Testis (tissue), 3 donors: ENCODE results near the gene MEF2C. TPM values are rescaled to one million over a fixed set of nuclear protein-coding genes. Genes with fewer than 3 reads are reported as not detected.

ENCODE experiments used
- DNase-seq: peaks from one replicate; pipeline ENCODE4 v3.0.0-alpha.2; 2019
- H3K27ac ChIP-seq, 2 donors: fragments of 200-600 bp; sonication (generic); one replicate each; pipeline ENCODE4 v1.5.1; 2019
- H3K27me3 ChIP-seq: fragments of 200-600 bp; sonication (generic); one replicate; pipeline ENCODE4 v1.5.1; 2019
- H3K36me3 ChIP-seq: fragments of 200-600 bp; sonication (generic); one replicate; pipeline ENCODE4 v1.5.1; 2017; ENCODE audit warnings: low read depth; ENCODE audit errors: missing control alignments
- H3K4me1 ChIP-seq: fragments of 200-600 bp; sonication (generic); one replicate; pipeline ENCODE4 v1.5.1; 2019
- H3K4me3 ChIP-seq, 2 donors: fragments of 200-600 bp; sonication (generic); one replicate each; pipeline ENCODE4 v1.5.1; 2017 to 2019
- H3K9me3 ChIP-seq: fragments of 200-600 bp; sonication (generic); one replicate; pipeline ENCODE4 v1.5.1; 2017
- POLR2A ChIP-seq: fragments of 450-650 bp; IDR thresholded peaks from one replicate; pipeline ENCODE4 v1.6.1; 2017; ENCODE audit warnings: antibody characterized with exemption, mild to moderate bottlenecking, moderate library complexity
- WGBS, 2 donors: methylation state at CpG; one replicate each; pipeline ENCODE4 v1.1.5; 2018; 5-methylcytosine and 5-hydroxymethylcytosine counted together
- intact Hi-C: fragments of 100-400 bp; cut with DNase I; formaldehyde crosslinking; loops from one replicate; pipeline ENCODE4 v1.15.1; 2023; ENCODE audit warnings: low total_unique reads
- polyA plus RNA-seq: library from polyadenylated mRNA; stranded (reverse); fragments of 350-450 nt; fragmentation: Illumina TruSeq; extraction: RNeasy Lipid Tissue Mini Kit (QIAGEN cat#74804); gene quantifications from one replicate; pipeline ENCODE4 v1.2.3, GENCODE V29; 2014; ENCODE audit warnings: low read depth, low replicate concordance; ENCODE audit not compliant: insufficient read depth
- total RNA-seq, 2 donors: library from RNA; depleted of rRNA; stranded (reverse); fragments of >200 nt; gene quantifications; one replicate each; pipeline ENCODE4 v1.2.3, GENCODE V29; 2016
- TF ChIP-seq, protein P1 (sequence below), 3 experiments: fragments of 450-650 bp in 2 of 3; fragments of 200-600 bp in 1 of 3; sonication (generic) in 1 of 3; IDR thresholded peaks; one replicate each; pipeline ENCODE4 v1.5.1; 2016 to 2019; ENCODE audit warnings: antibody characterized with exemption in 3 of 3, mild to moderate bottlenecking in 2 of 3, moderate library complexity in 1 of 3

The MEF2C gene
- total and polyA plus RNA-seq, 3 donors from 2014 or later: 18.3 to 53.1 (median 19.9) TPM

DNA sequence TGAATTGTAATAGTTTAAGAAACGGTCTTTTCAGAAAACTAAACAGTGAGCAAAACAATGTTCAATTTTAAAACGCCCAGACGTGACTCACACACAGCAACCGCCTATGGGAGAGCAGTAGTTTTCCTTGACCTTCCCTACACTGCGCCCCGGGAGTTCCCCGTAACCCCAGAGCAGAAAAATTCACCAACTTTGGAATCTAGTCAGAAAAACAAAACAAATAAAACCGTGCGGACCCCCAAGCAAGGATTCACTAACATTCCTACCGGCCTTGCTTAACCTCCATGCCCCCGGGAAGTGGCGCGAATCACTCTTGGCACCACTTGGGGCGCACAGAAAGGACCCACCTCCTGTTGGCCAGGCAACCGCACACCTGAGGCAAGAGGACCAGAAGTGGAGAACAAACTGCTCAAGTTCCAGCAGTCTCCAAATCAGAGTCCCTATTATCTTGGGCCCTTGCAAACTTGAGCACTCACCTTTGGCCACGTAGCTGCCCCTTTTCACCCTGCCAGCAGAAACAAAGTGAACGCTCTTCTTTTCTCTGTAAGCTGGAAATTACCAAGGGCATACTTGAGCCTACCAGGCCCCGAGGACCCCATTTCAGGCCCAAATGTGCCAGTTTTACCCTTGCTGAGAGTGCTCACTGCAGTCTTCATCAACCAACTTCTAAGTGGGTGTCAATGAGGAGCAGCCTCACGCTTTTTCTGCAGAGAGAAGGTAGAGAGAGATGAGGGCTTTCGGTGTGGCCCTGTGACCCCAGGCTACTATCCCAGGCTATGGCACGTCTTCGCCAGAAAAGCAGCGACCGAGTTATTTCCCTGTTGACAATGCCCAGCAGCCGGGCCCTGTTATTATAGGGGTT lies 189.7 kb downstream of the MEF2C start:
- no peaks in the 10 kb centered on the region for H3K27me3 ChIP-seq
- no peaks in the 10 kb centered on the region for H3K9me3 ChIP-seq
- peaks cover 12% of the 10 kb centered on the region for H3K4me1 ChIP-seq
- H3K36me3 ChIP-seq: no peaks in the 10 kb centered on the region
- intact Hi-C loops: no loop called here
- H3K27ac ChIP-seq: no peak overlapping the region
- no peak for TF ChIP-seq POLR2A
- TF ChIP-seq, protein P1, sequence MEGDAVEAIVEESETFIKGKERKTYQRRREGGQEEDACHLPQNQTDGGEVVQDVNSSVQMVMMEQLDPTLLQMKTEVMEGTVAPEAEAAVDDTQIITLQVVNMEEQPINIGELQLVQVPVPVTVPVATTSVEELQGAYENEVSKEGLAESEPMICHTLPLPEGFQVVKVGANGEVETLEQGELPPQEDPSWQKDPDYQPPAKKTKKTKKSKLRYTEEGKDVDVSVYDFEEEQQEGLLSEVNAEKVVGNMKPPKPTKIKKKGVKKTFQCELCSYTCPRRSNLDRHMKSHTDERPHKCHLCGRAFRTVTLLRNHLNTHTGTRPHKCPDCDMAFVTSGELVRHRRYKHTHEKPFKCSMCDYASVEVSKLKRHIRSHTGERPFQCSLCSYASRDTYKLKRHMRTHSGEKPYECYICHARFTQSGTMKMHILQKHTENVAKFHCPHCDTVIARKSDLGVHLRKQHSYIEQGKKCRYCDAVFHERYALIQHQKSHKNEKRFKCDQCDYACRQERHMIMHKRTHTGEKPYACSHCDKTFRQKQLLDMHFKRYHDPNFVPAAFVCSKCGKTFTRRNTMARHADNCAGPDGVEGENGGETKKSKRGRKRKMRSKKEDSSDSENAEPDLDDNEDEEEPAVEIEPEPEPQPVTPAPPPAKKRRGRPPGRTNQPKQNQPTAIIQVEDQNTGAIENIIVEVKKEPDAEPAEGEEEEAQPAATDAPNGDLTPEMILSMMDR (IDR thresholded peaks at IDR 0.05): no peak
- DNase-seq: no peak
- WGBS, 2 donors: 16 to 19% methylated on average over 25 of the region's 25 CpGs
- no peak overlapping the region for H3K4me3 ChIP-seq

DNA sequence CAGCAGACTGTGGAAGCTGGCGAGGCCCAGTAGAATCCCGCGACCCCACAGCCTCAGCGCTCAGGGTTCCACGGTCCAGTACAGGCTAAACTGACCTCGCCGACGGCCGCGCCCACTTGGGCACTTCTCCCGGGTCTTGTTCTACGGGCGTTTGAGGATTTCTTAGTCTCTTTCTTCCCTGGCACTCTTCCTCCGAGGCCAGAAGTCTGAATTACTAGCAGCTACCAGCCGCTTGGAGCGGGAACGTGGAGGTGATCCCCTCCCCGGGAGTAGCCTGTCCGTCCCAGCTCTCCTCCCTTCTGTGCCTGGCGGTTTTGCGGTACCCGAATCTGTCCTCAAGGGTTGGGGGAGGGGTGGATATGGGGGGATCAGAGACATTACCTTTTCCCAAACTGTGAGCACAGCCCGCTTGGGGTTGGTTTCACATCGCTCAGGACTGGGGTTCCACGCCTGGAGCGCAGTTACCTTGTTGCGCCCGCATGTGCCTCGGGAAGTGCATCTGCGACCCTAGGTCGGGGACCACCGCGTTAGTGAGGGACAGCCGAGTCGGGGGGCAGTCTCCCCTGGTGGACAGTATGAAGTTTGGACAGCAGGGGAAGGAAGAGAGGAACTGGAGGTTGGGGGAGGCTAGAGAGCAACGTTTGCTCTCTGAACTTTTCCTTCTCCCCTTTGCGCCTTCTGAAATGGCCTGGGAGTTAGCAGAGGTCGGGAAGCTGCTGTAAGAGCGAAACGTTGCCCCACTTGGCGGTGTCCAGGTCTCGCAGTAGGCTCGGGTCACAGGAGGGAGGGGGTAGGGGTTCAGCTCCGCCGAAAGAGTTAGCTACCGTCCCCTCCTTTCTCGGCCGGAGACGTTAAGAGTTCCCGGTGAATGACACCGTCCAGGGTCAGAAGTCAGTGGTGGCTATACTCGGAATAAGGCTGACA lies 190.8 kb downstream of the MEF2C start:
- peak; percentile 23 for DNase-seq
- intact Hi-C loops: no loop called here
- no peaks in the 10 kb centered on the region for H3K27me3 ChIP-seq
- H3K4me3 ChIP-seq: no peak overlapping the region
- no peaks in the 10 kb centered on the region for H3K36me3 ChIP-seq
- no peak for TF ChIP-seq POLR2A
- TF ChIP-seq, protein P1 (IDR thresholded peaks at IDR 0.05): no peak
- H3K9me3 ChIP-seq: no peaks in the 10 kb centered on the region
- WGBS, 2 donors: 3 to 4% methylated on average over 43 to 52 of the region's 52 CpGs
- H3K27ac ChIP-seq: no peak overlapping the region
- peaks cover 12% of the 10 kb centered on the region for H3K4me1 ChIP-seq

DNA sequence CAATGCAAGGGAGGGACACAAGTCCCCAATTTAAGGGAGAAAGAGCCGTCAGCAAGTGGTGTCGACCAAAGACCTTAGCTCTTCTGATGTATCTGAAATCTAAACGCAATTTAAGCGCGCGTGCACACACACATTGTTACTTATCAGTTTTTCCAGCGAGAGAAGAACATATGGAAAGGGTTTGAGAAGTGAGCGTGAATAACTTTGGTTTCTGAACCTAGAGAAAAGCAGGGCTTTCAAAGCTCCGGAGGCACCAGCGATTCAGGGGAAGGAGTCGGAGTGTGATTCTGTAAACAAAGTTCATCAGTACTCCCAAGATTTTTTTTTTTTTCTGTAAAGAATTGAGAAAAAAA lies 191.8 kb downstream of the MEF2C start:
- peak overlapping the region in 1 of 2 donors; percentile 35 for H3K4me3 ChIP-seq
- WGBS, 2 donors: 6 to 7% methylated on average over 11 of the region's 11 CpGs

DNA sequence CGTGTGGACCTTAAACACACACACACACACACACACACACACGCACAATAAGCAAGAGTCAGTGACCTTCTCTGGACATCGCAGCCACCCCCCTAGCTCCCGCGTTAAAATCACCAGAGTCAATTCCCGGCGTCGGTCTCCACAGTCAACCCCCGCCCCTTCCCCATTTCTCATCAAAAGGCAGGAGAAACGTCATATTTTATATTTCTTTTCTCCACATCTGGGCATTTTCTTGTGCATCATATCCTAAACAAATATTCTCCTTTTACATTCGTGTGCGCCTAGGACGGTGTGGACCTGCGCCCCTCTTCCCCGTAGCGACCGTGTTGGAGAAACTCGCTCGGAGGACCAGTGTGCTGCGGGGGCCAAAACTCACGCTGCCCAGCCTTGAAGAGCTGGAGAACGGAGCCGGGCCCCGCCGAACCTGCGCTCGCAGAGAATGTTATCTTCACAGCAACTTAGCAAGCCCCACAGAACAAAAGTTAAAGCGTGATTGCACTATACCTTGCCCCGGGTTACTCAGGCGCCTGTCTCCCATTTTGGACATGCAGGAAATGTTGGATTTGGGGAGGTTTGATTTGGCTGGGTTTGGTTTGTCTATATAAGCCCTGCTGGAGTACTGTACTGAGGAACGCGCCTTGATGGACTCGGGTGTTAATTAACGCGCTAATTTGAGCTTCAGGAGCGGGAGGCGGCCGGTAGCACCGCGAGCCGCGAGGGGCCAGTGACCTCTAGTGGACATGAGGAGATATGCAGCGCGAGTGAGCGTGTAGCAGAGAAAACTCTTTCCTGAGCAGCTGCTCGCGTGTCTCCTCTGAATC lies 192.4 kb downstream of the MEF2C start:
- WGBS, 2 donors: 4 to 8% methylated on average over 25 to 47 of the region's 47 CpGs
- Histone ChIP-seq H3K36me3 (no peaks in the 10 kb centered on the region), H3K4me3 (peak overlapping the region; percentile 24 to 35), H3K9me3 (no peaks in the 10 kb centered on the region), H3K4me1 (peaks cover 12% of the 10 kb centered on the region), H3K27me3 (no peaks in the 10 kb centered on the region), H3K27ac (no peak overlapping the region)
- intact Hi-C loops: no loop called here
- DNase-seq: peak; percentile 86
- TF ChIP-seq, protein P1 (IDR thresholded peaks at IDR 0.05): peak; percentile 71 to 96 (median 85)
- no peak for TF ChIP-seq POLR2A

More for the DNA sequence above, 191.8 kb downstream of the MEF2C start:
- intact Hi-C loops: no loop called here
- Histone ChIP-seq H3K36me3 (no peaks in the 10 kb centered on the region), H3K4me1 (peaks cover 12% of the 10 kb centered on the region), H3K27me3 (no peaks in the 10 kb centered on the region), H3K9me3 (no peaks in the 10 kb centered on the region), H3K27ac (no peak overlapping the region)
- DNase-seq: no peak
- TF ChIP-seq, protein P1 (IDR thresholded peaks at IDR 0.05): no peak
- TF ChIP-seq POLR2A: no peak
